OCI-LY3 (cell line): ENCODE measurements around the gene CD151.

Experiments
- EZH2phosphoT487 ChIP-seq: fragments of 200-600 bp; shearing (Covaris generic); IDR thresholded peaks from 2 replicates; pipeline ENCODE4 v1.6.1; 2018; ENCODE audit warnings: antibody characterized with exemption, mixed run types, low read depth
- TF ChIP-seq, protein P1 (sequence below): fragments of 200-600, 300-600 bp; sonication (generic); IDR thresholded peaks from 2 replicates; pipeline ENCODE4 v1.5.1; 2014; ENCODE audit warnings: antibody characterized with exemption, low read length, low read depth

DNA sequence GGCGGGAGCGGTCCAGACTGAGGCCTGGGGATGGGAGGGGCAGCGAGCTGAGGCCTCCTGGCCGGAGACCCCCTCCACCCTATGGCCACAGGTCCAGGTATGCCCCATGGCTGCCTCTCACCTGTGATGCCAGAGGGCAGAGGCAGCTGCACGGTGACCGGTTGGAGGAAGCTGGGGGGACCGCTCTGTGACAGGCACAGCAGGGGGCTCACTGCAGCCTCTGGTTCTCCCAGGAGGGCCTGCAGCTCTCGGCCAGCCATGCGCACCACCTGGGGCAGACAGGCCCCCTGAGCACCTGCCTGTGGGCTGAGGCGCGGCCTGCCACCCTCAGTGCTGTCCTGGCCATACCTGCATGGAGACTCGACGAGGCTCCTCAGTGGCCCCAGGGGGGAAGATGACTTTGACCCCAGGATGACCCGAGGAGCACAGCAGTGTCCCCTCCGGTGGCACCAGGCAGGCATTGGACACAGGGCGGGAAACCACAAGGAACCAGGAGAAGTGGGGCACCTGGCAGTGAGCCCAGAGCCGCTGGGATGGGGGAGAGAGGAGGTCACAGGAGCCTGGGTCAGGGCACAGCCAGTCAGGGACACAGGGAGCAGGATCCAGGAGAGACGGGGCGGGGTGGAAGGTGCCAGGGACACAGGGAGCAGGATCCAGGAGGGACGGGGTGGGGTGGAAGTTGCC, 31.5 kb upstream of the CD151 start:
- TF ChIP-seq, protein P1, sequence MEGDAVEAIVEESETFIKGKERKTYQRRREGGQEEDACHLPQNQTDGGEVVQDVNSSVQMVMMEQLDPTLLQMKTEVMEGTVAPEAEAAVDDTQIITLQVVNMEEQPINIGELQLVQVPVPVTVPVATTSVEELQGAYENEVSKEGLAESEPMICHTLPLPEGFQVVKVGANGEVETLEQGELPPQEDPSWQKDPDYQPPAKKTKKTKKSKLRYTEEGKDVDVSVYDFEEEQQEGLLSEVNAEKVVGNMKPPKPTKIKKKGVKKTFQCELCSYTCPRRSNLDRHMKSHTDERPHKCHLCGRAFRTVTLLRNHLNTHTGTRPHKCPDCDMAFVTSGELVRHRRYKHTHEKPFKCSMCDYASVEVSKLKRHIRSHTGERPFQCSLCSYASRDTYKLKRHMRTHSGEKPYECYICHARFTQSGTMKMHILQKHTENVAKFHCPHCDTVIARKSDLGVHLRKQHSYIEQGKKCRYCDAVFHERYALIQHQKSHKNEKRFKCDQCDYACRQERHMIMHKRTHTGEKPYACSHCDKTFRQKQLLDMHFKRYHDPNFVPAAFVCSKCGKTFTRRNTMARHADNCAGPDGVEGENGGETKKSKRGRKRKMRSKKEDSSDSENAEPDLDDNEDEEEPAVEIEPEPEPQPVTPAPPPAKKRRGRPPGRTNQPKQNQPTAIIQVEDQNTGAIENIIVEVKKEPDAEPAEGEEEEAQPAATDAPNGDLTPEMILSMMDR: no peak
- no peak for TF ChIP-seq EZH2phosphoT487
